ENCODE data around the gene NOXA1. TPM values are rescaled to one million over a fixed set of nuclear protein-coding genes. Genes with fewer than 3 reads are reported as not detected.
"Not testable (repeated sequence)": the region's sequence is repeated elsewhere in the genome, so short reads cannot be mapped to it uniquely, and the experiment has no call there.

NOXA1 gene
- polyA plus RNA-seq, 1 donor (not counting 4 experiments of a cell fraction or from before 2014, with no cell fraction given), result 0.09 TPM

DNA sequence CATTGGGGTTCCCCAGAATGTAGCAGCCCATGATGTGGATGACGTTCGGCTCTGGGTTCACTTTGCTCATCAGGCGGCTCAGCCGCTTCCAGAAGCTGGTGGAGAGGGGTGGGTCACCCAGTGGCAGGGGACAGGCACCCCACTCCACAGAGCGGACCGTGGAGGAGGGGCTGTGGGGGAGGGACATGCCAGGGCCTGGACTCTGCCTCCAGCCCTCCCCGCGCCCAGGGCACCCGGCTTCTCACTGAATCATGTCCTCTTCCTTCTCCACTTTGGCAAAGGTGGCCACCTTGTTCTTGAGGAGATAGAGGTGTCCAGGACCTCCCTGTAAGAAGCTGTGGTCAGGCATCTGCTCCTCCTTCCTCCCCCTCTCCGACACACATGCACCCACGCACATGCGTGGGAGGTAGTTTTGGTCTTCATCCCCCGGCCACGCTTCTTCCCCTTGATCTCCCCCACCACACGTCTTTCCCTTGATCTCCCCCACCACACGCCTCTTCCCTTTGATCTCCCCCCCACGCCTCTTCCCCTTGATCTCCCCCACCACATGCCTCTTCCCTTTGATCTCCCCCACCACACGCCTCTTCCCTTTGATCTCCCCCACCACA, 26.8 kb downstream of the NOXA1 start:
- Histone ChIP-seq H2AFZ (ENCODE audit: control insufficient read depth, low read length) (no peak overlapping the region), H4K20me1 (ENCODE audit: control insufficient read depth, extremely low read depth, insufficient read depth, low read length) (peaks cover 5% of the 10 kb centered on the region), H3K79me2 (ENCODE audit: control insufficient read depth, insufficient read depth, low read length) (no peaks in the 10 kb centered on the region), H3K4me1 (ENCODE audit: control insufficient read depth, extremely low read depth, insufficient read depth, low read length) (peaks cover 18% of the 10 kb centered on the region), H3K9me3 (ENCODE audit: control insufficient read depth, low read depth, low read length) (no peaks in the 10 kb centered on the region), H3K4me2 (ENCODE audit: control insufficient read depth, extremely low read depth, insufficient read depth, low read depth, low read length) (no peak overlapping the region), H3K4me3 (ENCODE audit: control insufficient read depth in 2 of 3, extremely low read depth in 1 of 3, insufficient read depth in 2 of 3, low read depth in 1 of 3, low read length in 3 of 3) (no peak overlapping the region), H3K27me3 (ENCODE audit: control insufficient read depth, extremely low read depth, insufficient read depth, low read length) (no peaks in the 10 kb centered on the region), H3K36me3 (ENCODE audit: control insufficient read depth in 2 of 2, extremely low read depth in 1 of 2, insufficient read depth in 2 of 2, low read length in 2 of 2) (peaks cover 8 to 14% of the 10 kb centered on the region in 2 experiments), H3K9me1 (ENCODE audit: control insufficient read depth, extremely low read depth, insufficient read depth, low read length) (no peaks in the 10 kb centered on the region), H3K9ac (ENCODE audit: control insufficient read depth, extremely low read depth, insufficient read depth, low read length) (no peak overlapping the region), H3K27ac (ENCODE audit: control insufficient read depth, insufficient read depth, low read length) (no peak overlapping the region)
- dilution Hi-C loops (cut with MboI; ENCODE audit: extremely low pct_ligation_motif_present, low sequenced_read_pairs), result no loop called here
- FAIRE-seq (no peak), DNase-seq (ENCODE audit: low read depth, low spot score) (no peak)
- TF ChIP-seq, protein P1, sequence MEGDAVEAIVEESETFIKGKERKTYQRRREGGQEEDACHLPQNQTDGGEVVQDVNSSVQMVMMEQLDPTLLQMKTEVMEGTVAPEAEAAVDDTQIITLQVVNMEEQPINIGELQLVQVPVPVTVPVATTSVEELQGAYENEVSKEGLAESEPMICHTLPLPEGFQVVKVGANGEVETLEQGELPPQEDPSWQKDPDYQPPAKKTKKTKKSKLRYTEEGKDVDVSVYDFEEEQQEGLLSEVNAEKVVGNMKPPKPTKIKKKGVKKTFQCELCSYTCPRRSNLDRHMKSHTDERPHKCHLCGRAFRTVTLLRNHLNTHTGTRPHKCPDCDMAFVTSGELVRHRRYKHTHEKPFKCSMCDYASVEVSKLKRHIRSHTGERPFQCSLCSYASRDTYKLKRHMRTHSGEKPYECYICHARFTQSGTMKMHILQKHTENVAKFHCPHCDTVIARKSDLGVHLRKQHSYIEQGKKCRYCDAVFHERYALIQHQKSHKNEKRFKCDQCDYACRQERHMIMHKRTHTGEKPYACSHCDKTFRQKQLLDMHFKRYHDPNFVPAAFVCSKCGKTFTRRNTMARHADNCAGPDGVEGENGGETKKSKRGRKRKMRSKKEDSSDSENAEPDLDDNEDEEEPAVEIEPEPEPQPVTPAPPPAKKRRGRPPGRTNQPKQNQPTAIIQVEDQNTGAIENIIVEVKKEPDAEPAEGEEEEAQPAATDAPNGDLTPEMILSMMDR (optimal IDR thresholded peaks at IDR 0.05 in 1 of 3, IDR thresholded peaks at IDR 0.05 in 1 of 3, conservative IDR thresholded peaks at IDR 0.05 in 1 of 3; ENCODE audit: extremely low read depth in 1 of 3, insufficient read depth in 2 of 3, low read length in 3 of 3), result no peak
- TF ChIP-seq EZH2 (IDR thresholded peaks at IDR 0.05; ENCODE audit: low read length), result no peak

DNA sequence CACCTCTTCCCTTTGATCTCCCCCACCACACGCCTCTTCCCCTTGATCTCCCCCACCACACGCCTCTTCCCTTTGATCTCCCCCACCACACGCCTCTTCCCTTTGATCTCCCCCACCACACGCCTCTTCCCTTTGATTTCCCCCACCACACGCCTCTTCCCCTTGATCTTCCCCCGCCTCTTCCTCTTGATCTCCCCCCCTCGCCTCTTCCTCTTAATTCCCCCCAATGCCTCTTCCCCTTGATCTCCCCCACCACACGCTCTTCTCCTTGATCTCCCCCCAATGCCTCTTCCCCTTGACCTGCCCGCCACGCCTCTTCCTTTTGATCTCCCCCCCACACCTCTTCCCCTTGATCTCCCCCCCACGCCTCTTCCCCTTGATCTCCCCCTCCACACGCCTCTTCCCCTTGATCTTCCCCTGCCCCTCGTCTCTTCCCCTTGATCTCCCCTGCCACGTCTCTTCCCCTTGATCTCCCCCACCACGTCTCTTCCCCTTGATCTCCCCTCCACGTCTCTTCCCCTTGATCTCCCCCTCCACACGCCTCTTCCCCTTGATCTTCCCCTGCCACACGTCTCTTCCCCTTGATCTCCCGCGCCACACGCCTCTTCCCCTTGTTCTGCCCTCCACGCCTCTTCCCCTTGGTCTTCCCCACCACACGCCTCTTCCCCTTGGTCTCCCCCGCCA, 27.5 kb downstream of the NOXA1 start:
- FAIRE-seq; H3K9me1 ChIP-seq (ENCODE audit: control insufficient read depth, extremely low read depth, insufficient read depth, low read length); H2AFZ ChIP-seq (ENCODE audit: control insufficient read depth, low read length); DNase-seq (ENCODE audit: low read depth, low spot score); H3K79me2 ChIP-seq (ENCODE audit: control insufficient read depth, insufficient read depth, low read length); H3K9ac ChIP-seq (ENCODE audit: control insufficient read depth, extremely low read depth, insufficient read depth, low read length); H3K4me3 ChIP-seq (ENCODE audit: control insufficient read depth in 2 of 3, extremely low read depth in 1 of 3, insufficient read depth in 2 of 3, low read depth in 1 of 3, low read length in 3 of 3); H3K27ac ChIP-seq (ENCODE audit: control insufficient read depth, insufficient read depth, low read length); H3K9me3 ChIP-seq (ENCODE audit: control insufficient read depth, low read depth, low read length); dilution Hi-C loops (cut with MboI; ENCODE audit: extremely low pct_ligation_motif_present, low sequenced_read_pairs); H3K4me2 ChIP-seq (ENCODE audit: control insufficient read depth, extremely low read depth, insufficient read depth, low read depth, low read length); H3K27me3 ChIP-seq (ENCODE audit: control insufficient read depth, extremely low read depth, insufficient read depth, low read length); H4K20me1 ChIP-seq (ENCODE audit: control insufficient read depth, extremely low read depth, insufficient read depth, low read length): not testable (repeated sequence)
- H3K4me1 ChIP-seq (ENCODE audit: control insufficient read depth, extremely low read depth, insufficient read depth, low read length), result peaks cover 12% of the 10 kb centered on the region
- H3K36me3 ChIP-seq (ENCODE audit: control insufficient read depth in 2 of 2, extremely low read depth in 1 of 2, insufficient read depth in 2 of 2, low read length in 2 of 2), result peaks cover 8 to 14% of the 10 kb centered on the region in 2 experiments

DNA sequence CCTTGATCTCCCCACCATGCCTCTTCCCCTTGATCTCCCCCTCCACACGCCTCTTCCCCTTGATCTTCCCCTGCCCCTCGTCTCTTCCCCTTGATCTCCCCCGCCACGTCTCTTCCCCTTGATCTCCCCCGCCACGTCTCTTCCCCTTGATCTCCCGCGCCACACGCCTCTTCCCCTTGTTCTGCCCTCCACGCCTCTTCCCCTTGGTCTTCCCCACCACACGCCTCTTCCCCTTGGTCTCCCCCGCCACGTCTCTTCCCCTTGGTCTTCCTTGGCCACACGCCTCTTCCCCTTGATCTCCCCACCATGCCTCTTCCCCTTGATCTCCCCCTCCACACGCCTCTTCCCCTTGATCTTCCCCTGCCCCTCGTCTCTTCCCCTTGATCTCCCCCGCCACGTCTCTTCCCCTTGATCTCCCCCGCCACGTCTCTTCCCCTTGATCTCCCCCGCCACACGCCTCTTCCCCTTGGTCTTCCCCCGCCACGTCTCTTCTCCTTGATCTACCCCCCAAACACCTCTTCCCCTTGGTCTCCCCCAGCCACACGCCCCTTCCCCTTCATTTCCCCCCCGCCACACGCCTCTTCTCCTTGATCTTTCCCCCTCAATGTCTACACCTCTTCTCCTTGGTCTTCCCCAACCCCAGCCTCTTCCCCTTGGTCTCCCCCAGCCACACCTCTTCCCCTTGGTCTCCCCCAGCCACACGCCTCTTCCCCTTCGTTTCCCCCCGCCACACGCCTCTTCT, 28.2 kb downstream of the NOXA1 start:
- H3K9me3 ChIP-seq (ENCODE audit: control insufficient read depth, low read depth, low read length); H3K27me3 ChIP-seq (ENCODE audit: control insufficient read depth, extremely low read depth, insufficient read depth, low read length); H2AFZ ChIP-seq (ENCODE audit: control insufficient read depth, low read length); FAIRE-seq; H3K4me3 ChIP-seq (ENCODE audit: control insufficient read depth in 2 of 3, extremely low read depth in 1 of 3, insufficient read depth in 2 of 3, low read depth in 1 of 3, low read length in 3 of 3); dilution Hi-C loops (cut with MboI; ENCODE audit: extremely low pct_ligation_motif_present, low sequenced_read_pairs); DNase-seq (ENCODE audit: low read depth, low spot score); H3K4me2 ChIP-seq (ENCODE audit: control insufficient read depth, extremely low read depth, insufficient read depth, low read depth, low read length); H3K79me2 ChIP-seq (ENCODE audit: control insufficient read depth, insufficient read depth, low read length); H3K4me1 ChIP-seq (ENCODE audit: control insufficient read depth, extremely low read depth, insufficient read depth, low read length); H3K27ac ChIP-seq (ENCODE audit: control insufficient read depth, insufficient read depth, low read length); H3K9ac ChIP-seq (ENCODE audit: control insufficient read depth, extremely low read depth, insufficient read depth, low read length); H3K9me1 ChIP-seq (ENCODE audit: control insufficient read depth, extremely low read depth, insufficient read depth, low read length); H4K20me1 ChIP-seq (ENCODE audit: control insufficient read depth, extremely low read depth, insufficient read depth, low read length): not testable (repeated sequence)
- peaks cover 8 to 14% of the 10 kb centered on the region in 2 experiments for H3K36me3 ChIP-seq (ENCODE audit: control insufficient read depth in 2 of 2, extremely low read depth in 1 of 2, insufficient read depth in 2 of 2, low read length in 2 of 2)

All from keratinocyte (primary cell).